HepG2 (cell line): ENCODE measurements around the gene ZBTB45. TPM values are rescaled to one million over a fixed set of nuclear protein-coding genes. Genes with fewer than 3 reads are reported as not detected.
A peak's percentile ranks its signal among the peaks of the same experiment; 100 is the strongest.

Experiments used
- AHDC1 ChIP-seq: sonication (generic); formaldehyde crosslinking; IDR thresholded peaks from 2 replicates; pipeline ENCODE4 v1.5.1; 2020; ENCODE audit warnings: mild to moderate bottlenecking, missing genetic modification reagents, borderline replicate concordance
- ARID3A ChIP-seq: IDR thresholded peaks from 2 replicates; pipeline ENCODE4 v1.6.1; 2012; ENCODE audit warnings: low read depth, low read length, improper control_type of control experiment
- CBX1 ChIP-seq: IDR thresholded peaks from one replicate; pipeline ENCODE4 v1.6.1; 2016; ENCODE audit warnings: antibody characterized with exemption, low read depth
- CHD2 ChIP-seq: IDR thresholded peaks from 2 replicates; pipeline ENCODE4 v1.6.1; 2011; ENCODE audit warnings: low read depth, low read length, improper control_type of control experiment
- DBP ChIP-seq: sonication (generic); formaldehyde crosslinking; IDR thresholded peaks from 2 replicates; pipeline ENCODE4 v1.4.0; 2020; ENCODE audit warnings: missing genetic modification reagents; ENCODE audit errors: not compliant biosample characterization
- FOSL1 ChIP-seq: sonication (generic); formaldehyde crosslinking; IDR thresholded peaks from 2 replicates; pipeline ENCODE4 v1.9.0; 2021; ENCODE audit warnings: missing genetic modification reagents, borderline replicate concordance
- FOSL2 ChIP-seq: sonication (generic); formaldehyde crosslinking; IDR thresholded peaks from 2 replicates; pipeline ENCODE4 v1.4.0; 2020; ENCODE audit warnings: missing genetic modification reagents
- FOXO1 ChIP-seq: sonication (generic); formaldehyde crosslinking; IDR thresholded peaks from 2 replicates; pipeline ENCODE4 v1.4.0; 2020; ENCODE audit warnings: missing genetic modification reagents
- GABPB1 ChIP-seq: IDR thresholded peaks from 2 replicates; pipeline ENCODE4 v1.6.1; 2016; ENCODE audit warnings: mild to moderate bottlenecking, missing genetic modification reagents, moderate library complexity, missing compliant biosample characterization
- HNF4A ChIP-seq: sonication (generic); formaldehyde crosslinking; IDR thresholded peaks from 2 replicates; pipeline ENCODE4 v1.4.0; 2020; ENCODE audit warnings: missing genetic modification reagents
- KDM6A ChIP-seq: IDR thresholded peaks from 2 replicates; pipeline ENCODE4 v1.6.1; 2016; ENCODE audit warnings: low read depth
- LCORL ChIP-seq, 2 experiments: fragments of 450-650 bp in 1 of 2; sonication (generic) in 1 of 2; formaldehyde crosslinking in 1 of 2; IDR thresholded peaks; 2 replicates each; pipeline versions ENCODE4 v1.5.0 to v1.6.1; 2017 to 2020; ENCODE audit warnings: antibody characterized with exemption in 1 of 2, missing genetic modification reagents in 1 of 2
- NCOR1 ChIP-seq: fragments of 200-600 bp; sonication (generic); IDR thresholded peaks from 2 replicates; pipeline ENCODE4 v1.7.0; 2017; ENCODE audit warnings: antibody characterized with exemption, low read length, borderline replicate concordance
- NR2F6 ChIP-seq, 2 experiments: IDR thresholded peaks; 2 replicates each; pipeline ENCODE4 v1.6.1; 2016; ENCODE audit warnings: antibody characterized with exemption in 1 of 2, mild to moderate bottlenecking in 1 of 2
- RARA ChIP-seq: IDR thresholded peaks from 2 replicates; pipeline ENCODE4 v1.6.1; 2016; ENCODE audit warnings: missing genetic modification reagents, missing compliant biosample characterization
- SOX6 ChIP-seq, 2 experiments: fragments of 450-650 bp in 1 of 2; sonication (generic) in 1 of 2; formaldehyde crosslinking in 1 of 2; IDR thresholded peaks; 2 replicates each; pipeline versions ENCODE4 v1.4.0 to v1.6.1; 2017 to 2020; ENCODE audit warnings: antibody characterized with exemption in 1 of 2, mild to moderate bottlenecking in 1 of 2, missing genetic modification reagents in 1 of 2
- TCF7 ChIP-seq: sonication (generic); IDR thresholded peaks from 2 replicates; pipeline ENCODE4 v1.6.1; 2016; ENCODE audit warnings: antibody characterized with exemption, low read depth
- ZKSCAN8 ChIP-seq: IDR thresholded peaks from 2 replicates; pipeline ENCODE4 v1.6.1; 2016; ENCODE audit warnings: borderline replicate concordance, missing genetic modification reagents, missing compliant biosample characterization
- ZNF569 ChIP-seq: sonication (generic); formaldehyde crosslinking; IDR thresholded peaks from 2 replicates; pipeline ENCODE4 v1.5.0; 2020; ENCODE audit warnings: mild to moderate bottlenecking, missing genetic modification reagents, moderate library complexity, borderline replicate concordance
- polyA plus RNA-seq, 8 experiments: library from polyadenylated mRNA; depleted of rRNA in 3 of 8; stranded (reverse) in 7 of 8; unstranded in 1 of 8; fragments of >200 nt; fragmentation: Illumina TruSeq in 4 of 8; extraction: Trizol in 4 of 8; gene quantifications; 2 replicates each; pipeline versions ENCODE4 v1.2.1 to v1.2.3, GENCODE V29; 2011 to 2016; ENCODE audit warnings: low read depth in 4 of 8, missing spikeins in 1 of 8, mixed read lengths in 1 of 8; ENCODE audit not compliant: insufficient read depth in 1 of 8
- total RNA-seq, 5 experiments: library from RNA; depleted of rRNA; stranded (reverse); fragments of >200 nt; fragmentation: Illumina TruSeq; extraction: Trizol; gene quantifications; 2 replicates each; pipeline ENCODE4 v1.2.3, GENCODE V29; 2016; ENCODE audit warnings: low read depth in 1 of 5

Gene ZBTB45
- total and polyA plus RNA-seq, 2 of the 13 experiments (the other 11 are each of a cell fraction or from before 2014, with no cell fraction given): 3.0 to 3.7 TPM

- TF ChIP-seq SOX6 (IDR thresholded peaks at IDR 0.05) (no peak), SOX6 (CRISPR knock-in tag; IDR thresholded peaks at IDR 0.05) (peak; percentile 50; the same call in 1 of the 2 replicates), FOSL2 (peak; percentile 89), TCF7 (peak; percentile 65), DBP (CRISPR knock-in tag) (no peak), RARA (CRISPR knock-in tag) (peak; percentile 92), HNF4A (CRISPR knock-in tag) (peak; percentile 82), ZNF569 (CRISPR knock-in tag) (no peak), CHD2 (no peak), NR2F6 (IDR thresholded peaks at IDR 0.05) (peak; percentile 93; the same call in 1 of the 2 replicates), NR2F6 (CRISPR knock-in tag; IDR thresholded peaks at IDR 0.05) (peak; percentile 88), FOXO1 (CRISPR knock-in tag) (peak; percentile 67; the same call in 1 of the 2 replicates), CBX1 (no peak), GABPB1 (CRISPR knock-in tag) (no peak), NCOR1 (peak; percentile 92), ARID3A (peak; percentile 45; the same call in 1 of the 2 replicates), AHDC1 (CRISPR knock-in tag) (0 out of 2 replicates have a peak, but pooled peaks have one; percentile 41), LCORL (IDR thresholded peaks at IDR 0.05) (no peak), LCORL (CRISPR knock-in tag; IDR thresholded peaks at IDR 0.05) (peak; percentile 89), KDM6A (CRISPR knock-in tag) (peak; percentile 35), FOSL1 (CRISPR knock-in tag) (peak; percentile 79), ZKSCAN8 (CRISPR knock-in tag) (0 out of 2 replicates have a peak, but pooled peaks have one; percentile 35)
Observed at GRCh38 chr19:58510084-58510862, 9.3 kb downstream of the ZBTB45 start (continued).
